OCI-LY3 (cell line): Measurements from ENCODE around the gene MAMDC4.

Experiments used
- H2AFZ ChIP-seq: fragments of 200-600, 300-600 bp; shearing (Covaris generic); 2 replicates; pipeline ENCODE4 v1.6.0; 2014; ENCODE audit warnings: antibody characterized with exemption, low read depth, low read length
- H3K27ac ChIP-seq: fragments of 200-600, 300-600 bp; sonication (generic); 2 replicates; pipeline ENCODE4 v1.5.1; 2014; ENCODE audit warnings: mild to moderate bottlenecking, low read length, moderate library complexity, mixed read lengths
- H3K27me3 ChIP-seq: fragments of 200-600, 300-600 bp; sonication (generic); 2 replicates; pipeline ENCODE4 v1.6.1; 2014; ENCODE audit warnings: low read depth, low read length, mixed read lengths
- H3K36me3 ChIP-seq: fragments of 200-600, 300-600 bp; sonication (generic); replicated peaks from 2 replicates; pipeline ENCODE3; 2014; ENCODE audit warnings: low read depth, low read length, mixed read lengths
- H3K4me1 ChIP-seq: fragments of 300-600, 200-600 bp; sonication (generic); 2 replicates; pipeline ENCODE4 v1.6.1; 2014; ENCODE audit warnings: low read length, mixed read lengths
- H3K4me2 ChIP-seq: fragments of 200-600, 300-600 bp; sonication (generic); 2 replicates; pipeline ENCODE4 v1.6.1; 2014; ENCODE audit warnings: low read length, mixed read lengths
- H3K4me3 ChIP-seq: fragments of 300-600, 200-600 bp; sonication (generic); 2 replicates; pipeline ENCODE4 v1.5.1; 2014; ENCODE audit warnings: antibody characterized with exemption, mild to moderate bottlenecking, low read length, moderate library complexity
- H3K79me2 ChIP-seq: fragments of 300-600, 200-600 bp; shearing (Covaris generic); 2 replicates; pipeline ENCODE4 v1.6.1; 2014; ENCODE audit warnings: mild to moderate bottlenecking, low read length, mixed read lengths
- H3K9ac ChIP-seq: fragments of 300-600, 200-600 bp; shearing (Covaris generic); 2 replicates; pipeline ENCODE4 v1.6.0; 2014; ENCODE audit warnings: mild to moderate bottlenecking, low read length, moderate library complexity
- H3K9me3 ChIP-seq: fragments of 200-600, 300-600 bp; shearing (Covaris generic); 2 replicates; pipeline ENCODE4 v1.6.1; 2014; ENCODE audit warnings: low read length, mixed read lengths; ENCODE audit not compliant: insufficient read depth
- H4K20me1 ChIP-seq: fragments of 200-600, 300-600 bp; sonication (generic); 2 replicates; pipeline ENCODE4 v1.6.1; 2016; ENCODE audit warnings: low read length, mixed read lengths; ENCODE audit not compliant: insufficient read depth
- CTCF ChIP-seq: fragments of 200-600, 300-600 bp; sonication (generic); IDR thresholded peaks from 2 replicates; pipeline ENCODE4 v1.5.1; 2014; ENCODE audit warnings: antibody characterized with exemption, low read length, low read depth
- EZH2phosphoT487 ChIP-seq: fragments of 200-600 bp; shearing (Covaris generic); IDR thresholded peaks from 2 replicates; pipeline ENCODE4 v1.6.1; 2018; ENCODE audit warnings: antibody characterized with exemption, mixed run types, low read depth

Gene MAMDC4

GRCh38 chr9:136849038-136849959 is 2.8 kb upstream of the MAMDC4 start, which contains the start of gene PHPT1:
PHPT1 (plus strand) TSS chr9:136849409; CDS start chr9:136849431, 22 bp downstream.
- Histone ChIP-seq H3K9ac (peak within 1 kb of the TSS; percentile 89), H3K9me3 (no peaks in the 10 kb centered on the region), H3K27me3 (no peaks in the 10 kb centered on the region), H3K4me1 (peaks cover 11% of the 10 kb centered on the region; the same call in 1 of the 2 replicates), H3K36me3 (no peaks in the 10 kb centered on the region), H3K4me3 (peak within 1 kb of the TSS; percentile 82), H3K79me2 (no peaks in the 10 kb centered on the region), H3K27ac (peak within 1 kb of the TSS; percentile 73), H4K20me1 (peaks cover 10% of the 10 kb centered on the region), H2AFZ (peak within 1 kb of the TSS; percentile 75; the same call in 1 of the 2 replicates), H3K4me2 (peak within 1 kb of the TSS; percentile 95)
- TF ChIP-seq EZH2phosphoT487 (no peak), CTCF (no peak)

GRCh38 chr9:136849960-136850865 is 1.9 kb upstream of the MAMDC4 start:
- H3K79me2 ChIP-seq, result no peaks in the 10 kb centered on the region
- peaks cover 11% of the 10 kb centered on the region; the same call in 1 of the 2 replicates for H3K4me1 ChIP-seq
- H4K20me1 ChIP-seq, result peaks cover 10% of the 10 kb centered on the region
- peak overlapping the region; percentile 82 for H3K4me3 ChIP-seq
- H3K36me3 ChIP-seq, result no peaks in the 10 kb centered on the region
- H3K27ac ChIP-seq, result no peak overlapping the region
- TF ChIP-seq CTCF (no peak), EZH2phosphoT487 (no peak)
- H3K9me3 ChIP-seq, result no peaks in the 10 kb centered on the region
- peak overlapping the region; percentile 51 for H3K9ac ChIP-seq
- peak overlapping the region; percentile 91 for H3K4me2 ChIP-seq
- no peaks in the 10 kb centered on the region for H3K27me3 ChIP-seq
- no peak overlapping the region for H2AFZ ChIP-seq

- H3K9ac ChIP-seq, result no peak overlapping the region
- peaks cover 11% of the 10 kb centered on the region; the same call in 1 of the 2 replicates for H3K4me1 ChIP-seq
- H2AFZ ChIP-seq, result no peak overlapping the region
- no peak overlapping the region for H3K4me3 ChIP-seq
- no peak overlapping the region for H3K4me2 ChIP-seq
- no peak overlapping the region for H3K27ac ChIP-seq
- no peaks in the 10 kb centered on the region for H3K27me3 ChIP-seq
- H3K36me3 ChIP-seq, result no peaks in the 10 kb centered on the region
- H3K9me3 ChIP-seq, result no peaks in the 10 kb centered on the region
- peaks cover 10% of the 10 kb centered on the region for H4K20me1 ChIP-seq
- TF ChIP-seq CTCF (no peak), EZH2phosphoT487 (no peak)
- no peaks in the 10 kb centered on the region for H3K79me2 ChIP-seq
These were observed 1.0 kb upstream of the MAMDC4 start for GRCh38 chr9:136850866-136851775.
